IMR-90 (cell line): ENCODE data around the gene SH3RF1. TPM values are rescaled to one million over a fixed set of nuclear protein-coding genes. Genes with fewer than 3 reads are reported as not detected.

Experiments
- ATAC-seq: fragments of 200-7000 bp; cut with Tn5 transposase; 2 replicates; pipeline ENCODE4 v1.9.1; 2020; ENCODE audit warnings: low read depth, mild to moderate bottlenecking, moderate library complexity
- BruUV-seq: library from RNA; stranded (reverse); fragments of 400-500 nt; replicated peaks from 2 replicates; lab custom pipeline; 2021; lab: Mats Ljungman, UMichigan
- CTCF ChIA-PET: fragments of 300-600 bp; formaldehyde crosslinking; extraction: SDS; loops from one replicate; lab custom pipeline; 2021; ENCODE audit warnings: antibody characterized with exemption; lab: Yijun Ruan, JAX
- POLR2A ChIA-PET: fragments of 300-600 bp; sonication (Branson Sonifier 250); formaldehyde crosslinking; loops from one replicate; lab custom pipeline; 2022; ENCODE audit warnings: antibody characterized with exemption; ENCODE audit not compliant: unreplicated experiment; lab: Charles Lee
- DNase-seq: peaks from one replicate; pipeline ENCODE4 v3.0.0; 2013
- H2AFZ ChIP-seq: replicated peaks from 2 replicates; pipeline ENCODE3; 2013; ENCODE audit warnings: low read length, mild to moderate bottlenecking; ENCODE audit not compliant: poor library complexity
- H2AK5ac ChIP-seq: 2 replicates; pipeline ENCODE4 v1.6.1; 2013; ENCODE audit warnings: low read depth, low read length, inconsistent platforms
- H2AK9ac ChIP-seq: replicated peaks from 2 replicates; pipeline ENCODE3; 2013; ENCODE audit warnings: mild to moderate bottlenecking, low read depth, low read length, moderate library complexity; ENCODE audit not compliant: poor library complexity
- H2BK120ac ChIP-seq: 2 replicates; pipeline ENCODE4 v1.6.1; 2013; ENCODE audit warnings: low read depth, low read length, inconsistent platforms
- H2BK15ac ChIP-seq: 3 replicates; pipeline ENCODE4 v1.6.1; 2013; ENCODE audit warnings: low read depth, low read length, inconsistent platforms
- H2BK20ac ChIP-seq: 2 replicates; pipeline ENCODE4 v1.6.1; 2013; ENCODE audit warnings: low read depth, mild to moderate bottlenecking, inconsistent platforms, low read length, moderate library complexity
- H2BK5ac ChIP-seq: 2 replicates; pipeline ENCODE4 v1.6.1; 2013; ENCODE audit warnings: mild to moderate bottlenecking, low read depth, low read length, inconsistent platforms; ENCODE audit not compliant: poor library complexity, severe bottlenecking
- H3K14ac ChIP-seq: replicated peaks from 2 replicates; pipeline ENCODE4 v1.6.1; 2013; ENCODE audit warnings: low read depth, low read length, inconsistent platforms
- H3K18ac ChIP-seq: 2 replicates; pipeline ENCODE4 v1.6.1; 2013; ENCODE audit warnings: low read depth, low read length, control low read depth
- H3K23ac ChIP-seq: 2 replicates; pipeline ENCODE4 v1.6.1; 2013; ENCODE audit warnings: low read depth, low read length, inconsistent platforms
- H3K27ac ChIP-seq: 2 replicates; pipeline ENCODE4 v1.5.1; 2013; ENCODE audit warnings: mild to moderate bottlenecking, control low read depth, low read length; ENCODE audit not compliant: insufficient read depth
- H3K27me3 ChIP-seq: 2 replicates; pipeline ENCODE4 v1.6.1; 2013; ENCODE audit warnings: low read length; ENCODE audit not compliant: control insufficient read depth, insufficient read depth
- H3K36me3 ChIP-seq: 2 replicates; pipeline ENCODE4 v1.6.1; 2013; ENCODE audit warnings: low read length, mixed read lengths; ENCODE audit not compliant: control insufficient read depth, insufficient read depth
- H3K4ac ChIP-seq: 2 replicates; pipeline ENCODE4 v1.6.1; 2013; ENCODE audit warnings: low read depth, low read length, inconsistent platforms
- H3K4me1 ChIP-seq: 2 replicates; pipeline ENCODE4 v1.6.1; 2013; ENCODE audit warnings: low read length, mixed read lengths; ENCODE audit not compliant: control insufficient read depth, insufficient read depth
- H3K4me2 ChIP-seq: 2 replicates; pipeline ENCODE4 v1.6.1; 2013; ENCODE audit warnings: low read depth, mild to moderate bottlenecking, control low read depth, low read length, moderate library complexity
- H3K4me3 ChIP-seq: 2 replicates; pipeline ENCODE4 v1.5.1; 2013; ENCODE audit warnings: low read depth, mild to moderate bottlenecking, control low read depth, low read length, moderate library complexity; ENCODE audit not compliant: insufficient read depth
- H3K56ac ChIP-seq: 2 replicates; pipeline ENCODE4 v1.6.1; 2013; ENCODE audit warnings: low read length, inconsistent platforms; ENCODE audit not compliant: insufficient read depth; ENCODE audit errors: extremely low read depth
- H3K79me1 ChIP-seq, 2 experiments: 2 replicates each; pipeline ENCODE4 v1.6.1; 2013; ENCODE audit warnings: low read length in 2 of 2, inconsistent platforms in 1 of 2, low read depth in 1 of 2
- H3K9ac ChIP-seq: 2 replicates; pipeline ENCODE4 v1.6.1; 2013; ENCODE audit warnings: low read depth, low read length, control low read depth
- H3K9me1 ChIP-seq: 2 replicates; pipeline ENCODE4 v1.6.1; 2013; ENCODE audit warnings: low read length, inconsistent platforms; ENCODE audit not compliant: insufficient read depth
- H3K9me3 ChIP-seq: 2 replicates; pipeline ENCODE4 v1.6.1; 2013; ENCODE audit warnings: low read length; ENCODE audit not compliant: control insufficient read depth, insufficient read depth
- H4K20me1 ChIP-seq: 2 replicates; pipeline ENCODE4 v1.6.1; 2013; ENCODE audit warnings: low read length, inconsistent platforms; ENCODE audit not compliant: insufficient read depth
- H4K5ac ChIP-seq: 2 replicates; pipeline ENCODE4 v1.6.1; 2013; ENCODE audit warnings: mild to moderate bottlenecking, low read depth, low read length, control low read depth
- H4K8ac ChIP-seq, 2 experiments: 2 replicates each; pipeline ENCODE4 v1.6.1; 2013; ENCODE audit warnings: low read depth in 2 of 2, low read length in 2 of 2, control low read depth in 1 of 2, inconsistent platforms in 1 of 2
- H4K91ac ChIP-seq: 2 replicates; pipeline ENCODE4 v1.6.1; 2013; ENCODE audit warnings: low read depth, low read length, inconsistent platforms; ENCODE audit not compliant: insufficient read depth
- BHLHE40 ChIP-seq: fragments of 150-350 bp; IDR thresholded peaks from 2 replicates; pipeline ENCODE4 v1.6.1; 2016; ENCODE audit warnings: mild to moderate bottlenecking, low read depth, low read length
- MAFK ChIP-seq: IDR thresholded peaks from 2 replicates; pipeline ENCODE4 v1.6.1; 2012; ENCODE audit warnings: low read depth, low read length, improper control_type of control experiment
- WGBS, 2 experiments: methylation state at CpG; one replicate each; pipeline versions ENCODE4 v1.1.5 to v1.1.7; 2013; ENCODE audit warnings: missing lambda C conversion rate in 2 of 2; ENCODE audit not compliant: insufficient read length in 1 of 2; ENCODE audit errors: extremely low coverage in 2 of 2; 5-methylcytosine and 5-hydroxymethylcytosine counted together
- dilution Hi-C: fragments of 300-500 bp; cut with HindIII; formaldehyde crosslinking; loops from one replicate; pipeline ENCODE4 v1.14.3; 2018; ENCODE audit warnings: low sequenced_read_pairs; ENCODE audit not compliant: unreplicated experiment
- in situ Hi-C: fragments of 300-500 bp; cut with MboI; formaldehyde crosslinking; loops from 3 replicates; pipeline ENCODE4 v1.14.3; 2019; ENCODE audit warnings: low sequenced_read_pairs, inconsistent platforms, mixed read lengths
- intact Hi-C: fragments of 100-400 bp; cut with micrococcal nuclease; formaldehyde crosslinking; loops from 2 replicates; pipeline ENCODE4 v1.10.0; 2022
- polyA plus RNA-seq, 3 experiments: library from polyadenylated mRNA; depleted of rRNA; stranded (reverse); fragments of >200 nt; gene quantifications; 2 replicates each; pipeline ENCODE4 v1.2.3, GENCODE V29; 2012; ENCODE audit warnings: low replicate concordance in 1 of 3
- total RNA-seq: library from RNA; depleted of rRNA; stranded (reverse); fragments of >200 nt; gene quantifications from 2 replicates; pipeline ENCODE4 v1.2.3, GENCODE V29; 2012

SH3RF1 gene
- total and polyA plus RNA-seq, 2 of the 4 experiments (the other 2 are of a cell fraction) = 22.0 to 29.8 TPM

GRCh38 chr4:169159624-169160171, 111.1 kb downstream of the SH3RF1 start:
- Histone ChIP-seq H3K56ac (no peak overlapping the region), H4K91ac (peak overlapping the region; percentile 64; the same call in 1 of the 2 replicates), H3K36me3 (peaks cover 3% of the 10 kb centered on the region; the same call in 1 of the 2 replicates), H3K9ac (no peak overlapping the region), H3K9me1 (peaks cover 19% of the 10 kb centered on the region), H4K5ac (peak overlapping the region; percentile 15; the same call in 1 of the 2 replicates), H3K79me1 (peaks cover 33 to 82% of the 10 kb centered on the region in 2 experiments), H2BK20ac (peak overlapping the region; percentile 76), H2BK15ac (peak overlapping the region; percentile 55; the same call in 1 of the 3 replicates), H2AK5ac (peak overlapping the region; percentile 88), H3K4me2 (peak overlapping the region; percentile 58; the same call in 1 of the 2 replicates), H2BK5ac (peak overlapping the region; percentile 87), H3K18ac (peak overlapping the region; percentile 71; the same call in 1 of the 2 replicates), H4K20me1 (peaks cover 5% of the 10 kb centered on the region; the same call in 1 of the 2 replicates), H2AFZ (no peak overlapping the region), H4K8ac (peak overlapping the region; percentile 3 to 35; a peak in 3 of 4 replicates), H3K4me3 (no peak overlapping the region), H3K27me3 (no peaks in the 10 kb centered on the region), H3K9me3 (no peaks in the 10 kb centered on the region), H3K27ac (peak overlapping the region; percentile 67; the same call in 1 of the 2 replicates), H3K23ac (peak overlapping the region; percentile 75; the same call in 1 of the 2 replicates), H3K4me1 (peaks cover 23% of the 10 kb centered on the region), H3K14ac (peak overlapping the region; percentile 81), H2BK120ac (peak overlapping the region; percentile 88), H2AK9ac (no peak overlapping the region), H3K4ac (peak overlapping the region; percentile 83)
- no TSS peak for BruUV-seq
- WGBS, 2 experiments = 17% methylated on average over 1 of the region's 3 CpGs; no CpG with 5 or more reads in 1 of the 2 experiments
- DNase-seq (peak; percentile 76), ATAC-seq (peak; percentile 69)
- POLR2A ChIA-PET = no interaction called here
- dilution Hi-C loops = no loop called here
- no peak for TF ChIP-seq MAFK
- peak; percentile 41; the same call in 1 of the 2 replicates for TF ChIP-seq BHLHE40
- in situ Hi-C loops = no loop called here
- intact Hi-C loops = no loop called here
- CTCF ChIA-PET = no interaction called here
